Sciatic nerve (tissue), 2 donors: Measurements from ENCODE around the gene ZNF532. TPM values are rescaled to one million over a fixed set of nuclear protein-coding genes. Genes with fewer than 3 reads are reported as not detected.
"Not testable (repeated sequence)": the region's sequence is repeated elsewhere in the genome, so short reads cannot be mapped to it uniquely, and the experiment has no call there.

Source experiments
- ATAC-seq: fragments of 200-7000 bp; cut with Tn5 transposase; one replicate; pipeline ENCODE4 v1.9.1; 2020; ENCODE audit warnings: mild to moderate bottlenecking, moderate library complexity
- DNase-seq: peaks from one replicate; pipeline ENCODE4 v3.0.0-alpha.2; 2020; ENCODE audit warnings: low spot score
- intact Hi-C: fragments of 100-400 bp; cut with DNase I; formaldehyde crosslinking; loops from one replicate; pipeline ENCODE4 v1.14.2; 2022
- total RNA-seq: library from RNA; stranded (reverse); fragmentation: NEBNext Ultra II Directional; extraction: Animal tissue kit (Norgen Biotek cat#: 25700); gene quantifications from one replicate; pipeline ENCODE4 v1.2.1, GENCODE V29; 2021
- donor health status: DM: no; HTN: no; CAD: no.
- donor health status: DM: no; HTN: no; CAD: no.

The ZNF532 gene
- total RNA-seq, 1 donor from 2014 or later, result 167 TPM

DNA sequence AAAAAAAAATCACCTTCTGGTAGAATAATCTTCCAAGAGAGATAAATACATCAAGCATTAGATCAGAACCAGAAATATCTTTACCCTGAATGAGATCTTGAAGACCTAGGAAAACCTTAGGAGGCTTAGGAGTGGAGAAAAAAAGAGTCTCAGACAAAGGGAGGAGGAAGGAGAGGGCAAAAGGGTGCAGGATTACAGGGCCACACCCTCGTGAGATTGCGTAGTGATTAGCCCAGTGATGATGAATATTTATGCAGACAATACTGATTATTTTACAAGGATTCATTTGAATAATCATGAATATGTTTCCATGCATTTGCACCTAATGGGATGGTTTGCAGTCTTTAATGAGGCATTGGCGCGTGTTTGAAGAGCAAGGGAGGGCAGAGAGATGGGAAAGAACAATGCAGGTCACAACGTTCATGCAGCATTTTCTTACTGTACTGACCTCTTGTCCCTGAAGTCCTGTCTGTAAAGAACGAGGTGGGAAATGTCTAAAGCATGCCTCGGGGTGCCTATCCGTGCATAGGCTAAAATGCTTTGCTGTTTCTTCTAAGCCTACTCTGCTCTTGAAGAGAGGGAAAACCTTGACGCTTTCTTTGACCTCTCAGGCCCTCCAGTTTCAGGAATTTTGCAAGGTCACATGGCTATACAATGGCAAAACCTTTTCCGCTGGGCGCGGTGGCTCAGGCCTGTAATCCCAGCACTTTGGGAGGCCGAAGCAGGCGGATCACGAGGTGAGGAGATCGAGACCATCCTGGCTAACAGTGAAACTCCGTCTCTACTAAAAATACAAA is 18.6 kb upstream of the ZNF532 start:
- ATAC-seq, result no peak
- intact Hi-C loops, result no loop called here
- no peak for DNase-seq

DNA sequence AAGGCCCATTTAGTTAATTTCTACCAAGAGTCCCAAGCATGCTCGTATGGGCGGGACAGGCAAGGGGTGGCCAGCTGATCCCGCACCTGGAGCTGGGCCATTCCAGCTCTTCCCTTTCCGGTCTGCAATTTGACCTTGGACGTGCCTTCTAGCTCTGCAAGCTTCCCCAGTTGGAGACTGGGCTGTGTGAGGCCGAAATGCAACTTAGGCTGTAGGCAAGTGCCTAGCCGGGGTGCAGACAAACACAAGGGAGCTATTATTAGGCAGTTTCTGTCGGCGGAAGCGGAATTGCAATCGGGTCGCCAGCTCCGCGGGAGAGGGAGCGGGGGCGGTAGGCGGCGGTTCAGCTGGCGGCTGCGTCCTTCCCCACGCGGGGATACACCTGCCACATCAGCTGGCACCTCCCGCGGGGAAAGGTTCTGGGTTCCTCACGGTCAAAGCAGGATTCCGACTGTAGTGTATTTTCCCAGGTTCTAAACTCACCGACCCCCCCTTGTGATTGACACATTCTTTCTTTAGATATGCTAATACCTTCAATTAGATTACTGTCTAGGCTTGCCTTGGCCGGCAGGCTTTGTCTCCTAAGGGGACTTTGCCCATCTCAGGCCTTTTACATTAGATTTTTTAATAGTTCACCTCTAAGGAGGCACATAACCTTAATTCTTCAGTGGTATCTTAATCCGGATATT is 17.1 kb upstream of the ZNF532 start:
- ATAC-seq, result peak; percentile 18
- DNase-seq, result no peak
- intact Hi-C loops, result no loop called here

DNA sequence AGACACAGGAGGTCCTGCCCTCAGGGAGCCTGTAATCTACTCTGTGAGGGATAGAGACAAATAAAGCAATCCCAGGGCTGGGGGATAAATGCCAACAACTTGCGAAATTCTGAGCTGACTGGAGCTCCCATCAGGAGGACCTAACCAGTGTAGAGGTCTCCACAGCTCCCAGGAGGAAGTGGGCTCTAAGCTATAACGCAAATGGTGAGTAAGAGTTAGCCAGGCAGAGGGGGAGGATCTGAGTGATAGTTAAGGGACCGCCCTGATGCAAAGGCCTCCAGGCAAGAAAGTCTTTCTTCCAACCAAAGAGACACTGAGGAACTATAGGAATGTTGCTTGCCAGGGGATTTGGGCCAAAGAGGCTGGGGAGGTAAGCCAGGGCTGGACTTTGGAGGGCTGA is 16.0 kb upstream of the ZNF532 start:
- no peak for ATAC-seq
- no peak for DNase-seq
- intact Hi-C loops, result no loop called here

DNA sequence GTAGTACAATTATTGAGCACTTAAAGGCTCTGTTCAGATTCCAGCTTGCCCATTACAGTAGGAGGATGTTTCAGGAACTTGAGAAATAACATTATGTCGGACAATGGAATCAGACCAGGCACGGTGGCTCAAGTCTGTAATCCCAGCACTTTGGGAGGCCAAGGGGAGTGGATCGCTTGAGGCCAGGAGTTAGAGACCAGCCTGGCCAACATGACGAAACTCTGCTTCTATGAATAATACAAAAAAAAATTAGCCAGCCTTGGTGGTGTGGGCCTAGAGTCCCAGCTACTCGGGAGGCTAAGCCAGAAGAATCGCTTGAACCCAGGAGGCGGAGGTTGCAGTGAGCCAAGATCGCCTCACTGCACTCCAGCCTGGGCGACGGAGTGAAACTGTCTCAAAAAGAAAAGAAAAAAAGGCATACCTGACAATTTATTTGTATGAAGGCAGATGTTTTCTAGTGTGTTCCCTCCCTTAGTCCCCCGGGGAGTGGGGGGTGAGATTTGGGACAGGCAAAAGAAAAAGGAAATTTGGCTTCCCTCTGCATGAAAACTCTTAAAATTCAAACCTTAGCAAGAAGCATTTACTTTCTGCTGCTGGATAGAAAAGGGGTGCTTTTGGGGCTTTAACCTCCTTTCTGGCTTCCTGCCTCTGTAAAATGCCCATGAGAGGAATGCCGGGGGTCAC is 13.7 kb upstream of the ZNF532 start:
- intact Hi-C loops, result no loop called here
- DNase-seq (no peak), ATAC-seq (peak; percentile 54)

DNA sequence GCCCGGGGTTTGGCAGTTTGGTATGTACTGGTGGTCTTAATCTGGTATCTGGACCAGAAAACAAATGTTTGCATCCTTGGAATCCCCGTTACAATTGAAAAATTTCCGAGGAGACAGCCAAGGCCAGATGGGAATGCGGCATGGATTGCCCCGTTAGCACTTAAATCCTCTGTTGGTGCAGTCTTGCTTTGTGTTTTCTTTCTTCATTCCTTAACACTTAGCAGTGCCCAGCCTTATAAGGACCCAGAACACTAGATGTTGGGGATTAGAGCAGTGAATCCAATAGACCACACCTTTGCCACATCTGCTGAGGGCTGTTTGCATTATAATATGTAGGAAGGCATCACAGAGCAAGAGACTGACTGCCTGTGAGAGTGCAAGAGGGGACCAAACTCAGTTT is 12.8 kb upstream of the ZNF532 start:
- no peak for DNase-seq
- no peak for ATAC-seq
- intact Hi-C loops, result no loop called here

DNA sequence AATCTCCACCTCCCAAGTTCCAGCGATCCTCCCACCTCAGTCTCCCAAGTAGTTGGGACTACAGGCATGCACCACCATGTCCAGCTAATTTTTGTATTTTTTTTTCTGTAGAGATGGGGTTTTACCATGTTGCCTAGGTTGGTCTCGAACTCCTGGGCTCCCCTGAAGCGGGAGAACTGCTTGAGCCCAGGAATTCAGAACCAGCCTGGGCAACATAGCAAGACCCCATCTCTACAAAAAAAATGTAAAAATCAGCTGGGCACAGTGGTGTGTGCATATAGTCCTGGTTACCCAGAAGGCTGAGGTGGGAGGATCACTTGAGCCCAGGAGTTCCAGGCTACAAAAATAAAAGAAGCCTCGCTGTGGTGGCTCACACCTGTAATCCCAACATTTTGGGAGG is 12.0 kb upstream of the ZNF532 start:
- intact Hi-C loops, result no loop called here
- ATAC-seq (no peak), DNase-seq (no peak)

DNA sequence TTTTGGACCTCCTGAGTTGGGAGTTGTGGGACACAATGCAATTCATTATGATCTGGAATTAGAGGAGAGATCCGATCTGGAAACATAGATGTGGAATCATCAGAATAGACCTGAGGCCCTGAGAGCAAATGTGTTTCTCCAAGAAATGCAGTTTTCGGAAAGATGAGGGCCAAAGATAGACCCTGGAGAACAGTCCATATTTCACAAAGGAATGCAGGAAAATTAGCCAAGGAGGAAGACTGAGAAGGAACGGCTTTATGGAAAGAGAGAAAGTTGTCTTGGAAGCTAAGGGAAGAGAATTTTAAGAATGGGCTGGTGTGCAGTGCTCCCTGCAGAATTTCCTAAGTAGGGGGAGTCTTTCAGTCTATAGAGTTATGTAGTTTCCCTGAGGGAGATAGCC is 11.1 kb upstream of the ZNF532 start:
- intact Hi-C loops, result no loop called here
- ATAC-seq (no peak), DNase-seq (no peak)

DNA sequence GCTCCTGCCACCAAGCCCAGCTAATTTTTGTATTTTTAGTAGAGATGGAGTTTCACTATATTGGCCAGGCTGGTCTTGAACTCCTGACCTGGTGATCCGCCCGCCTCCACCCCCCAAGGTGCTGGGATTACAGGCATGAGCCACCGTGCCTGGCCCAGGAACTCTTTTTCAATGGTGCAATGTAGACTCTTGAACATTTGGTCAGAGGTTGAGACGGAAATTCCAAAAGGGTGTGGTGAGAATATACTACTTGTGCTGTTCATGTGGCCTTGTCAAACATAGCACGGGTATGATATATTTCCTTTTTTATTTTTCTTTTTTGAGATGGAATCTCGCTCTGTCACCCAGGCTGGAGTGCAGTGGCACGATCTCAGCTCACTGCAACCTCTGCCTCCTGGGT is 9.2 kb upstream of the ZNF532 start:
- ATAC-seq, intact Hi-C loops, DNase-seq: not testable (repeated sequence)

DNA sequence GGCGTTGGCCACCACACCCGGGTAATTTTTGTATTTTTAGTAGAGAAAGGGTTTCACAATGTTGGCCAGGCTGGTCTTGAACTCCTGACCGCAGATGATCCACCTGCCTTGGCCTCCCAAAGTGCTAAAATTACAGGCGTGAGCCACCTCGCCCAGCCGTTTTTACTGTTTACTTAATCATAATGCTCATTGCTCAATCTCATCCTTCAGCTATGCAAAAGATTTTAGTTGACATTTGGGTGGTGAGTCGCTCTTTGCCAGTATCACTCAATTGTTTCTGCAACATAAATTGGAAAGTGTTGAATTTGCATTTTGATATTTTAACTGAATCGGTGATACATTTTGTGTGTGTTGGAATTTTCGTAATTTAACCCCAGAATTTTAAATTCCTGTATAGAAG is 7.8 kb upstream of the ZNF532 start:
- ATAC-seq (no peak), DNase-seq (no peak)
- intact Hi-C loops, result no loop called here

DNA sequence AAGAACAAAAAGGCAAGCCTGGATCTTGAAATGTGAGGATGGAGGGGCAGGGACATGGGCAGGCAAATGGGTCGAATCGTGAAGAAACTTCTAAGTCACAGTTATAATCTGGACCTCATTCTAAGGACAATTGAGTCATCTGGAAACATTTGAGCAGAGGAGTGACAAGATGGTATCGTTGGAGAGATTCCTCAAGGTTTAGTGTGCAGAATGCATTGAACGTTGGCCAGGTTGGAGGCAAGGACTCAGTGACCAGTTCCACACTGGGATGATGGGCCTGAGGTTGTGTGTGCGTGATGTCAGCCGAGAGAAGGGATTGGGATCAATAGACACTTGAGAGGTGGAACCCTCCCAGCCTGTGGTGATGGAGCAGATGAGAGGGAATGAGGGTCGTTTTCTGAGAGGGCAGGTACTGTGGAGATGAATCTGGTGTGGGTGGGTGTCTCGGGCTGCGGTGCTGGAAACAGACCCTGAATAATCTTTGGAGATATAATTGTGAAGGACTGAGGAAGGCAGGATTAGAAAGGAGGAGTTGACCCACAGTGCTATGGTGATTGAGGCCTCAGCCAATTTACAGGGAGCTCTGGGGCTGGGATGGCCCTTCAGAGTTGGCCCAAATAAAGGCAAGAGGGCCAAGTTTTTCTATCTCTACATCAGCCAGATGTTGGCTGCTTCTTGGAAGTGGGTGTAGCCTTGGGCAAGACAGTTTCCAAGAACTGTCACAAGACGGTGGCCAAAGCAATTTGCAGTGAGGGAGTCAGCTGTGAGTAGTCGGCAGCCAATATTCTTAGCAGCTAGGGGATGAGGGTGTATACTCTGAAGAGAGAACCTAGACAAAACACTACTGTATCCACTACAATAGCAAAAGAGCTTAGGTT is 5.8 kb upstream of the ZNF532 start:
- intact Hi-C loops, result no loop called here
- ATAC-seq (peak; percentile 92), DNase-seq (peak; percentile 71)

DNA sequence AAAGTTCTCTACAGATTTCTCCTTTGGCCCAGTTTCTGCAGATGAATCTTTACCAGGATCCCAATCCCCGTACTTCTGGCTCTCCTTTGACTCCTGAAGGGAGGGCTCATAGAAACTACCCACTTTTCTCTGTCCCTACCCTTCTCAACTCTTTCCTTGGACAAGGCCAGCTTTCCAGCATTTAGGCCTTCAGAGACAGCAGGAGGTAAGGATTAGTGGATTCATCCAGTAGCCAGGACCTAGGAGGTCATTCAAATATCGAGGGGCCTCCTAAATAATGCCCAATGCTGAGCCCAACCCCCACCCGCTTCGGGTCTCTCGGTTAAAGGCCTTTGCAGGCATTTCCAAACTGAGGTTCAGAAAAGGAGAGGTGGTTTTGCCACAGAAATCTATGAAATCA is 4.8 kb upstream of the ZNF532 start:
- intact Hi-C loops, result loop anchor here (10.0 kb wide), 1 partner anchor 195 kb away; no protein-coding TSS in a partner anchor

DNA sequence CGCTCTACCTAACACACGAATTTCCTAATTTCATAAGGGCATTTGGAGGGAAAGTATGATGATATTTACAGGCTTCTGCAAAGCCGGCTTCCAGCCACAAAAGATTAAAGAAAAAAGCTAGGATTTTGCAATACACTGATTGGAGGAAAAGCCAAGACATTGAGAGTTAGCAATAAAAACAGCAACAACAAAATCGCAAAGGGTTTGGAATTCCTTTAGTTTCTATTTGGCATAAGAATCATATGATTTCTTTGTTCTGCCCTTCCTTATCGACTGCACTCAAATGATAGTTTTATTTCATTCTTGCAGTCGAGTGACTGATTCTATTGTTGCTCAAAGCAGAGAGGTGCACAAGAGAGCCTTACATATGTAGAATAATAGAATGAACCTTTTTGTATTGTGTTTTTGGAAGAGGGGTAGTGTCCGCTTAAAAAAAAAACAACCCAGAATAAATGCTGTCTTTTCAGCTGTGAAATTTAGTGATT is 3.9 kb upstream of the ZNF532 start:
- intact Hi-C loops, result loop anchor here (10.0 kb wide), 1 partner anchor 194 kb away; no protein-coding TSS in a partner anchor
- DNase-seq (no peak), ATAC-seq (no peak)

More for the DNA sequence above, 4.8 kb upstream of the ZNF532 start:
- DNase-seq, result peak; percentile 54
- ATAC-seq, result no peak

DNA sequence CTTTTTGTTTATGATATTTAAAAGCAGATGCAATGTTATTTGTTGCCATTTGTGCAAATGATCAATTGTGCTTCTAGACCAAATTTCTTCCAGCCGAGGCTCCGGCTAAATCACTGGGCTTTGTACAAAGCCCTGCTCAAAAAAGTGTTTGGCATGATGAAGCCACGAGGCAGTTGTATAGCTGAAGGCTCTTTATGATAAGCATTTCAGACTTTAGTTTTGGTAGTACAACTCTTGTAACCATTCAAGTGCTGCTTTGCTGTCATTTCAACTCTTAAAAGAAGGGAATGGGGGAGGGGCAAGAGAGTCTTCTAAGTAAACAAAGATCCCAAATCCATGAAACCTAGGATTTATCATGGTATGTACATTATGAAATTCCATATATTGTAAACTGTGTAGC is 3.3 kb upstream of the ZNF532 start:
- ATAC-seq (no peak), DNase-seq (no peak)
- intact Hi-C loops, result loop anchor here (10.0 kb wide), 1 partner anchor 193 kb away; no protein-coding TSS in a partner anchor

DNA sequence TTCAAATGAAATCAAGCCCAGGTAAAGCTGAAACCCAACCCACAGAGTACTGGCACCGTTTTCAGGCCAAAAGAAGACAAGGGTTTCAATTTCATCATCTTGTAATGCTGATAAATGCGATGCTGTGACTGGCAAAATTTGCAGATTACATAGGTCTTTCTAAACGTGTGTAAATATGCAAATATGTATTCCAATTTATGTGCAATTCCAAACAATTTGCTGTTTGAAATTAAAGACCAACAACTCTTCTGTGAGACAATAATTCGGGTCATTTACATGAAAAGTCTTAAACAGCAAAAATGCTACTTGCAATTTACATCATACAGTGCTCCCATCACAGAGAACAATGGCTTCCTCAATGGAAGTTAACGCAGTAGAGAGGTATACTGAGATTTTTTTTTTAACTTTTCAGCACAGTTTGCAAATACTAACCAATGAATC is 2.8 kb upstream of the ZNF532 start:
- intact Hi-C loops, result loop anchor here (10.0 kb wide), 1 partner anchor 193 kb away; no protein-coding TSS in a partner anchor

DNA sequence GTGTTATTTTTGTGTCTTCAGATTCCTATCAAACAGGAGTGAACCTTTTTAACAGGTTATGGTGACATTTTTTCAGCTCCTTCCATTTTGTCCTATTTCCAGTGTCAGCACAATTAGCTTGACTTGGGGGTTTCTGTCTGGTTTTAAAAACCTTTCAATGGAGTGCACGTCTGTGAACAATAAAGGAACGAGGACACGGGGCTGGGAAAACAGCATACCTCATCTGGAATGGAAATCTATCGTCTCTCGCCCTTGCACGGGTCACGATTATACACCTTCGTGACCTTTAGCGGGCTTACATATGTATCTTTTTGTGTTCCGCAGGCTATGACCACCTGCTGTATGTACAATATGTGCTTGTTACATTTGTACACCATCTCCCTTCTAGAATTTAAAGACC is 2.3 kb upstream of the ZNF532 start:
- DNase-seq (peak; percentile 43), ATAC-seq (no peak)
- intact Hi-C loops, result loop anchor here (10.0 kb wide), 1 partner anchor 192 kb away; no protein-coding TSS in a partner anchor

More for the DNA sequence above, 2.8 kb upstream of the ZNF532 start:
- ATAC-seq (no peak), DNase-seq (no peak)

DNA sequence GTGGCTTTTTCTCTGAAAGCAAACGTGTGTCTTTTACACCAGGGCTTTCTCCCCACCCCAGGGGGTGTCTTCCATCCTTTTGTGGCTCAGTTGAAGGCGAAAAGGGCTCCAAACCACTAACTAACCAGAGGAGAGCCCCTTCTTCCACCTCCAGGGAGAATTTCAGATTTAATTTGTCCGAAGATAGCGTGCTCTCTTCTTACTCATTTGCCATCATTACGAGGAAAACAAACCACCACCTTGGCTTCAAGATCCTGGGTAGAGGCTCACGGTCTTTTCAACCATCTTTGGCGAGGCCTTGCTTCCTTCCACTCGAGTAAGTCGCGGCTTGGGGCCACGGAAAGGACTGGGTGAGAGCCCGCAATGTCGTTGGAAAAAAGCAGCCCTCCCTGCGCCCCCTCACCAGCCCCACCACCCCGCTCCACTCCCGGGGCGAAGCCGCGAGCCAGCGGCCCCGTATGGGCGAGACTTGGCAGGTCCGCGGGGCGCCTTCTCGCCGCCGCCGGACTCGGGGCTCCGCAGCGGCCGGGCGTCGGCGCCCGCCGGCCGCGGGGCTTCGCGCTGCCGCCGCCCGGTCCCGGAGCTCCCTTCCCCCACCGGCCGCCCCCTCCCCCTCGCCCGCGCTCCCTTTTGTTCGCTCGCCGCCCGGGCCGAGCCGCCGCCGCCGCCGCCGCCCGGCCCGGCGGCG is 1.7 kb upstream of the ZNF532 start:
- ATAC-seq (no peak), DNase-seq (peak; percentile 72)
- intact Hi-C loops, result loop anchor here (10.0 kb wide), 1 partner anchor 192 kb away; no protein-coding TSS in a partner anchor

DNA sequence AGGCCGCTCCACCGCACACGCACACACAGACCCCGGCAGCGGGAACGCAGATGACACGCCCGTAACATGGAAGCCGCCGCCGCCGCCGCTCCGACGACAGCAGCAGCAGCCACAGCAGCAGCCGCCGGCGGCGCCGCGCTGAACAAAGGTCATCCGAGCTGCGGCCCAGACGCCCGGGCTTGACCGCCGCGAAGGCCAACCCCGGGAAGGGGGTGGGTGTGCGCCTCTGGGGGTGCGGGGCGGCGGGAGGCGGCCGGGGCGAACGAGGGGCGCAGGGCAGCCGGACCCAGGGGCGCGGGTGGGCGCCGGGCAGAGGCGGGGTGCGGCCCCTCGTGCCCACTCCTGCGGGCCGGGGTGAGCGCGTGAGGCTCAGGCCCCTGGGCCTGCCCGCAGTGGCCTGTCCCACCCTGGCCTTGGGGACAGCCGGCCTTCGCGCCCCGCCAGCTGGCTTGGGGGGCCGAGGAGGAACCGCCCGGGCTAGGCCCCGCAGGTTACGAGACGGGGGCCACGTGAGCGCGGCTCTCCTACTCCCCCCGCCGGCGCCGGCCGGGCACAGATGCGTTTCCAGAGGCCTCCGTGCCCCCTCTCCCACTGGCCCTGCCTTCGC is 1.0 kb upstream of the ZNF532 start:
- intact Hi-C loops, result loop anchor here (10.0 kb wide), 1 partner anchor 191 kb away; no protein-coding TSS in a partner anchor
- peak; percentile 61 for ATAC-seq
- DNase-seq, result peak; percentile 77
